WTC11 (cell line): ENCODE results near the gene IFIT1. TPM values are rescaled to one million over a fixed set of nuclear protein-coding genes. Genes with fewer than 3 reads are reported as not detected.
"Not testable (repeated sequence)": the region's sequence is repeated elsewhere in the genome, so short reads cannot be mapped to it uniquely, and the experiment has no call there.

Experiments
- ATAC-seq: fragments of 200-7000 bp; cut with Tn5 transposase; 2 replicates; pipeline ENCODE4 v1.10.0; 2021; ENCODE audit warnings: mild to moderate bottlenecking, moderate library complexity
- CTCF ChIA-PET: fragments of 300-600 bp; sonication (Branson Sonifier 250); formaldehyde crosslinking; loops from one replicate; lab custom pipeline; 2021; ENCODE audit warnings: antibody characterized with exemption; lab: Charles Lee
- POLR2A ChIA-PET: fragments of 350-600 bp; sonication (Branson Sonifier 250); formaldehyde crosslinking; loops from one replicate; lab custom pipeline; 2021; ENCODE audit warnings: antibody characterized with exemption; lab: Charles Lee
- DNase-seq: peaks from one replicate; pipeline ENCODE4 v3.0.0; 2021; ENCODE audit warnings: low spot score
- H3K27ac Mint-ChIP-seq: 2 replicates; pipeline ENCODE4 v1.8.0; 2021; ENCODE audit warnings: mixed read lengths
- H3K27me3 Mint-ChIP-seq: 2 replicates; pipeline ENCODE4 v1.8.0; 2021; ENCODE audit warnings: low read depth, mild to moderate bottlenecking, moderate library complexity, mixed read lengths
- H3K36me3 Mint-ChIP-seq: 2 replicates; pipeline ENCODE4 v1.8.0; 2021; ENCODE audit warnings: mixed read lengths
- H3K4me1 Mint-ChIP-seq: 2 replicates; pipeline ENCODE4 v1.8.0; 2022; ENCODE audit warnings: mixed read lengths
- H3K4me3 Mint-ChIP-seq: 2 replicates; pipeline ENCODE4 v1.8.0; 2021; ENCODE audit warnings: mild to moderate bottlenecking, moderate library complexity, mixed read lengths
- H3K9me3 Mint-ChIP-seq: 2 replicates; pipeline ENCODE4 v1.8.0; 2021; ENCODE audit warnings: mixed read lengths
- ATF3 ChIP-seq: sonication (generic); formaldehyde crosslinking; conservative IDR thresholded peaks from 2 replicates; pipeline ENCODE4 v1.8.1; 2022; ENCODE audit warnings: mild to moderate bottlenecking, missing genetic modification reagents
- CREM ChIP-seq: sonication (generic); formaldehyde crosslinking; IDR thresholded peaks from 2 replicates; pipeline ENCODE4 v1.8.1; 2022; ENCODE audit warnings: mild to moderate bottlenecking, missing genetic modification reagents, moderate library complexity
- ERG ChIP-seq: fragments of 250-450 bp; sonication (Bioruptor Pico); IDR thresholded peaks from 2 replicates; pipeline ENCODE4 v1.8.0; 2021; ENCODE audit warnings: mild to moderate bottlenecking
- FOXK1 ChIP-seq: sonication (generic); formaldehyde crosslinking; IDR thresholded peaks from 2 replicates; pipeline ENCODE4 v1.8.0; 2022; ENCODE audit warnings: mild to moderate bottlenecking, moderate library complexity, missing genetic modification reagents
- FOXP4 ChIP-seq: sonication (generic); formaldehyde crosslinking; IDR thresholded peaks from 2 replicates; pipeline ENCODE4 v1.8.0; 2022; ENCODE audit warnings: mild to moderate bottlenecking, missing genetic modification reagents
- GRHL2 ChIP-seq: fragments of 250-450 bp; sonication (Bioruptor Pico); IDR thresholded peaks from 2 replicates; pipeline ENCODE4 v1.8.0; 2022; ENCODE audit warnings: mild to moderate bottlenecking, moderate library complexity; ENCODE audit not compliant: insufficient replicate concordance, severe bottlenecking
- JUN ChIP-seq: sonication (generic); formaldehyde crosslinking; IDR thresholded peaks from 2 replicates; pipeline ENCODE4 v1.8.0; 2023; ENCODE audit warnings: mild to moderate bottlenecking, missing genetic modification reagents
- NFE2L1 ChIP-seq: sonication (generic); formaldehyde crosslinking; IDR thresholded peaks from 2 replicates; pipeline ENCODE4 v1.8.1; 2023; ENCODE audit warnings: missing genetic modification reagents
- NFYB ChIP-seq: sonication (generic); formaldehyde crosslinking; conservative IDR thresholded peaks from 2 replicates; pipeline ENCODE4 v1.8.0; 2022; ENCODE audit warnings: low read depth, missing genetic modification reagents
- NR1H2 ChIP-seq: sonication (generic); formaldehyde crosslinking; IDR thresholded peaks from 2 replicates; pipeline ENCODE4 v1.9.0; 2021; ENCODE audit warnings: mild to moderate bottlenecking, moderate library complexity, missing genetic modification reagents
- PRDM15 ChIP-seq: sonication (generic); formaldehyde crosslinking; IDR thresholded peaks from 2 replicates; pipeline ENCODE4 v1.8.0; 2022; ENCODE audit warnings: missing genetic modification reagents
- SP1 ChIP-seq: sonication (generic); formaldehyde crosslinking; conservative IDR thresholded peaks from 2 replicates; pipeline ENCODE4 v1.8.1; 2022; ENCODE audit warnings: missing genetic modification reagents
- TCF7 ChIP-seq: sonication (generic); formaldehyde crosslinking; IDR thresholded peaks from 2 replicates; pipeline ENCODE4 v1.8.0; 2022; ENCODE audit warnings: mild to moderate bottlenecking, low read depth, missing genetic modification reagents, moderate library complexity
- ZMAT4 ChIP-seq: fragments of 250-450 bp; sonication (Bioruptor Pico); IDR thresholded peaks from 2 replicates; pipeline ENCODE4 v1.9.0; 2021; ENCODE audit warnings: mild to moderate bottlenecking
- ZNF396 ChIP-seq: fragments of 250-450 bp; sonication (Bioruptor Pico); IDR thresholded peaks from 2 replicates; pipeline ENCODE4 v1.8.0; 2021; ENCODE audit warnings: mild to moderate bottlenecking, moderate library complexity, borderline replicate concordance
- total RNA-seq: library from RNA; stranded (reverse); gene quantifications from 3 replicates; pipeline ENCODE4 v1.2.3, GENCODE V29; 2021

IFIT1 gene
- total RNA-seq, 1 experiment from 2014 or later = 1.5 TPM

- ATAC-seq (no peak), DNase-seq (no peak)
- Mint-ChIP-seq H3K9me3 (no peaks in the 10 kb centered on the region), H3K36me3 (no peaks in the 10 kb centered on the region), H3K4me3 (no peak overlapping the region), H3K27me3 (no peaks in the 10 kb centered on the region), H3K27ac (peak overlapping the region; percentile 13), H3K4me1 (peaks cover 21% of the 10 kb centered on the region)
- POLR2A ChIA-PET = no interaction called here
- CTCF ChIA-PET = interaction anchor here (1.1 kb wide), 1 partner anchor 89 kb away, joined by 4 read pairs; the partner anchor contains the start of gene IFIT2
- no peak for TF ChIP-seq SP1 (CRISPR knock-in tag)
- no peak for TF ChIP-seq FOXK1 (CRISPR knock-in tag)
- no peak for TF ChIP-seq CREM (CRISPR knock-in tag)
Measured at GRCh38 chr10:89390476-89391225, 1.8 kb upstream of the IFIT1 start.

- peaks cover 18% of the 10 kb centered on the region for H3K4me1 Mint-ChIP-seq
- H3K4me3 Mint-ChIP-seq, ATAC-seq, POLR2A ChIA-PET, H3K36me3 Mint-ChIP-seq, CTCF ChIA-PET, H3K27me3 Mint-ChIP-seq, H3K27ac Mint-ChIP-seq, DNase-seq, H3K9me3 Mint-ChIP-seq: not testable (repeated sequence)
Measured at GRCh38 chr10:89391226-89391576, 1.2 kb upstream of the IFIT1 start.

- POLR2A ChIA-PET = no interaction called here
- H3K9me3 Mint-ChIP-seq = peaks cover 19% of the 10 kb centered on the region
- peaks cover 15% of the 10 kb centered on the region for H3K4me1 Mint-ChIP-seq
- peaks cover 6% of the 10 kb centered on the region for H3K36me3 Mint-ChIP-seq
- peak overlapping the region; percentile 71; the same call in 1 of the 2 replicates for H3K4me3 Mint-ChIP-seq
- ATAC-seq (no peak), DNase-seq (no peak)
- CTCF ChIA-PET = interaction anchor here (0.6 to 1.3 kb wide), 4 partner anchors 21 to 665 kb away, joined by 3 read pairs; partner anchors contain the start of gene IFIT5
- no peaks in the 10 kb centered on the region for H3K27me3 Mint-ChIP-seq
- no peak for TF ChIP-seq CREM (CRISPR knock-in tag)
- TF ChIP-seq PRDM15 = 0 out of 2 replicates have a peak, but pooled peaks have one; percentile 15
- H3K27ac Mint-ChIP-seq = peak overlapping the region; percentile 98; the same call in 1 of the 2 replicates
Measured at GRCh38 chr10:89392974-89393373, 551 bp downstream of the IFIT1 start.

- peaks cover 12% of the 10 kb centered on the region for H3K4me1 Mint-ChIP-seq
- H3K4me3 Mint-ChIP-seq = no peak overlapping the region
- H3K27me3 Mint-ChIP-seq = no peaks in the 10 kb centered on the region
- CTCF ChIA-PET = interaction anchor here (1.3 kb wide), 1 partner anchor 20 kb away, joined by 3 read pairs; the partner anchor contains the start of gene IFIT5
- peaks cover 15% of the 10 kb centered on the region for H3K36me3 Mint-ChIP-seq
- peaks cover 29% of the 10 kb centered on the region for H3K9me3 Mint-ChIP-seq
- POLR2A ChIA-PET = no interaction called here
- DNase-seq = no peak
- TF ChIP-seq NR1H2 (CRISPR knock-in tag) (no peak), ATF3 (no peak), TCF7 (no peak), GRHL2 (no peak), JUN (CRISPR knock-in tag) (no peak), SP1 (CRISPR knock-in tag) (no peak), NFYB (CRISPR knock-in tag) (no peak)
- TF ChIP-seq, all 79 proteins: peak for 0
- H3K27ac Mint-ChIP-seq = no peak overlapping the region
- no peak for ATAC-seq
Measured at GRCh38 chr10:89393898-89394297, 1.5 kb downstream of the IFIT1 start.

- ChIA-PET CTCF (no interaction called here), POLR2A (no interaction called here)
- DNase-seq (no peak), ATAC-seq (no peak)
- H3K27me3 Mint-ChIP-seq = no peaks in the 10 kb centered on the region
- H3K27ac Mint-ChIP-seq = no peak overlapping the region
- peaks cover 12% of the 10 kb centered on the region for H3K4me1 Mint-ChIP-seq
- no peak overlapping the region for H3K4me3 Mint-ChIP-seq
- H3K36me3 Mint-ChIP-seq = peaks cover 20% of the 10 kb centered on the region
- peaks cover 34% of the 10 kb centered on the region for H3K9me3 Mint-ChIP-seq
- TF ChIP-seq ZNF396 (CRISPR knock-in tag) (no peak), ZMAT4 (no peak), NFE2L1 (CRISPR knock-in tag) (no peak), SP1 (CRISPR knock-in tag) (no peak), FOXP4 (CRISPR knock-in tag) (no peak), ERG (CRISPR knock-in tag) (no peak)
Measured at GRCh38 chr10:89395141-89395540, 2.7 kb downstream of the IFIT1 start.
